Brain microvascular endothelial cell (primary cell): Measurements from ENCODE around the gene BICDL2.

Experiments
- DNase-seq: peaks from one replicate; pipeline ENCODE4 v3.0.0-alpha.2; 2020
- H3K27ac ChIP-seq: fragments of 250-450 bp; sonication (Bioruptor Pico); 2 replicates; pipeline ENCODE4 v1.5.1; 2020; ENCODE audit warnings: mild to moderate bottlenecking, moderate library complexity
- H3K27me3 ChIP-seq: fragments of 250-450 bp; sonication (Bioruptor Pico); replicated peaks from 2 replicates; pipeline ENCODE4 v1.5.1; 2020; ENCODE audit warnings: mild to moderate bottlenecking
- H3K36me3 ChIP-seq: fragments of 250-450 bp; sonication (Bioruptor Pico); replicated peaks from 2 replicates; pipeline ENCODE4 v1.5.1; 2020; ENCODE audit warnings: mild to moderate bottlenecking
- H3K4me3 ChIP-seq: 2 replicates; pipeline ENCODE4 v1.5.1; 2011; ENCODE audit warnings: low read depth, mild to moderate bottlenecking, control low read depth, low read length, moderate library complexity
- in situ Hi-C: cut with HindIII; loops from 2 replicates; pipeline ENCODE4 v1.10.0; 2017; ENCODE audit warnings: low sequenced_read_pairs, low pct_ligation_motif_present
- TF ChIP-seq, protein P1 (sequence below): IDR thresholded peaks from 2 replicates; pipeline ENCODE4 v1.5.1; 2011; ENCODE audit warnings: low read depth, mild to moderate bottlenecking, moderate library complexity, low read length, control low read depth, inconsistent platforms; ENCODE audit errors: missing control alignments

The BICDL2 gene

DNA sequence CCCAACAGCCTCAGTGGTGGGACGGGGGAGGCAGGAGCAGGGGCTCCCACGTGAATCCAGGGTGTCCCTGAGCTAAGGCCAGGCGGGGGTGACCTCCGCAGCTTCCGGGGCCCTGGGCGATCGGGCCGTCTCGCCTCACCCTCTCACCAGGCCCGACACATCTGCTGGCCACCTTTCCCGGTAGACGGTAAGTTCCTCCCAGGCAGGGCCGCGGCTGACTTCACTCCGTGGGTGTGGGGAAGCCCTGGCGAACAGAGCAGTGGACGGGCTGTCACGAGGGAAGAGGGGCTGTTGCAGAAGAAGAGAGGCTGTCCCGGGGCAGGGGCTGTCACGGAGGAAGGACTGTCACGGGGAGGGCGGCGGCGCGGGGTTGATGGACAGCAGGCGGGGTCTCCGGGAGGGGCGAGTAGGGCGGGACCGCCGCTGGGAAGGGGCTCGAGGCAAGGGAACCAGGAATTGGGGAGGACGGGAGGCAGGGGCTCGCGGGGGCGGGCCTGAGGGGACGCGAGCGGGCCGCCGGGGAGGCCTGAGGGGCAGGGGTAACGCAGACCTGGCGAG lies 57.0 kb downstream of the BICDL2 start:
- TF ChIP-seq, protein P1, sequence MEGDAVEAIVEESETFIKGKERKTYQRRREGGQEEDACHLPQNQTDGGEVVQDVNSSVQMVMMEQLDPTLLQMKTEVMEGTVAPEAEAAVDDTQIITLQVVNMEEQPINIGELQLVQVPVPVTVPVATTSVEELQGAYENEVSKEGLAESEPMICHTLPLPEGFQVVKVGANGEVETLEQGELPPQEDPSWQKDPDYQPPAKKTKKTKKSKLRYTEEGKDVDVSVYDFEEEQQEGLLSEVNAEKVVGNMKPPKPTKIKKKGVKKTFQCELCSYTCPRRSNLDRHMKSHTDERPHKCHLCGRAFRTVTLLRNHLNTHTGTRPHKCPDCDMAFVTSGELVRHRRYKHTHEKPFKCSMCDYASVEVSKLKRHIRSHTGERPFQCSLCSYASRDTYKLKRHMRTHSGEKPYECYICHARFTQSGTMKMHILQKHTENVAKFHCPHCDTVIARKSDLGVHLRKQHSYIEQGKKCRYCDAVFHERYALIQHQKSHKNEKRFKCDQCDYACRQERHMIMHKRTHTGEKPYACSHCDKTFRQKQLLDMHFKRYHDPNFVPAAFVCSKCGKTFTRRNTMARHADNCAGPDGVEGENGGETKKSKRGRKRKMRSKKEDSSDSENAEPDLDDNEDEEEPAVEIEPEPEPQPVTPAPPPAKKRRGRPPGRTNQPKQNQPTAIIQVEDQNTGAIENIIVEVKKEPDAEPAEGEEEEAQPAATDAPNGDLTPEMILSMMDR, result no peak
- H3K27ac ChIP-seq, result no peak overlapping the region
- H3K36me3 ChIP-seq, result no peaks in the 10 kb centered on the region
- peak overlapping the region; percentile 74 for H3K4me3 ChIP-seq
- DNase-seq, result no peak
- in situ Hi-C loops, result no loop called here
- no peaks in the 10 kb centered on the region for H3K27me3 ChIP-seq
